HG03135 (cell line): ENCODE data around the gene BSG.
"Not testable (repeated sequence)": the region's sequence is repeated elsewhere in the genome, so short reads cannot be mapped to it uniquely, and the experiment has no call there.

ENCODE experiments used
- ATAC-seq: cut with Tn5 transposase; IDR thresholded peaks from one replicate; pipeline ENCODE4 v1.9.1; 2021; ENCODE audit warnings: mild to moderate bottlenecking, moderate library complexity; ENCODE audit not compliant: unreplicated experiment

The BSG gene

GRCh38 chr19:617551-618246, 45.3 kb downstream of the BSG start:
- no peak for ATAC-seq

GRCh38 chr19:618247-618619, 45.8 kb downstream of the BSG start:
- ATAC-seq: no peak

DNA sequence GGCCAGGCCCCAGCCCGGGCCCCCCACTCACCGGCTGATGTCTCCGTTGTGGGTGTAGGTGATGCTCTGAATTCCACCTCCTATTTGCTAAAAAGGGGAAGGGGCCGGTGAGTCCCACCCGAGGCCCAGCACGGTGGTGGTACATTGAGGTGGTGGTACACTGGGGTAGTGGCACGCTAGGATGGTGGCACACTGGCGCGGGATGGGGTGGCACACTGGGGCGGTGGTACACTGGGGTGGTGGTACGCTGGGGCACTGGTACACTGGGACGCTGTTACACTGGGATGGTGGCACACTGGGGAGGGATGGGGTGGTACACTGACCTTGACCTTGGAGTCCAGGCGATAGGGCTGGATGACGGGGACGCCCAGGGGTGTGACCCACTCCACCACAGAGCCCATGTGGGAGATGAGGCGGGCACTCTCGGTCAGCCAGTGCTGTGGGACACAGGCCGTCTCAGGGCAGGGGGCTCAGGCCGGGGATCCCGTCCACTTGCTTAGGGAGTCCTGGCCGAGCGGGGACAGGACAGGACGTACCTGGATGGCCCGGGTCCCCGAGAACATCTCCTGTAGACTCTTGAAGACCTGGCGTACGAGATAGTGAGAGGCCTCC, 46.4 kb downstream of the BSG start:
- ATAC-seq: no peak

DNA sequence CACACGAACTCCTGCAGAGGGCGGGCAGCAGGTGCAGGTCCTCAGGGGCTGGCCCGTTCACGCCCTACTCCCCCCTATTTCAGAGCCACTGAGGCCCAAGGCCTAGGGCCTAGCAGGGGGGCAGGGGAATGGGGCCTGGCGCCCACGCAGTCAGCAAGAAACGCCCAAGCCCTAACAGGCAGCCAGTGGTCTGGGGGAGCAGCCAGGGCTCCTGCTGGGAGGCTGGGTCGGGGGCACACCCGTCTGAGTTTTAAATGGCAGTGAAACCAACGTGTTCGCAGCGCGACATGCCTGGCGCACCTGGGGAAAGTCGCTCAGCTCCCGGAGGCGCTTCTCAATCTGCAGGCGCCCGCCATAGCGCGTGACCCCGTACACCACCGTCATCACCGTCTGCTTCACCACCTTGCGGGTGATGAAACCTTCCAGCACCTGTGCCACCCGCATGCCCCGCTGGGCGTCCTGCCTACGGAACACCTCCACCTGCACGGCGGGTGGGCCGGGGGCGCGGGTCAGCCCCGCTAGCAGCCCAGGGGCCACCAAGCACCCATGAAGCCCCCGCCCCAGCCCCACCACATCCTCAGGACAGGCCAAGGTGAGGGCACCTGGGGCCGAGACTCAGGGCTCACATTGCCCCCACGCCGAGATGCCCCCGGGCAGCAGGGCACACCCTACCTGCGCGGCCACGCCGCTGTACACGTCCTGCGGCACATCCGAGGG, 47.0 kb downstream of the BSG start:
- no peak for ATAC-seq

- no peak for ATAC-seq
Measured at GRCh38 chr19:620166-620862, 47.9 kb downstream of the BSG start.

- ATAC-seq: not testable (repeated sequence)
Measured at GRCh38 chr19:621191-621590, 48.8 kb downstream of the BSG start.

GRCh38 chr19:621819-622218, 49.4 kb downstream of the BSG start:
- ATAC-seq: no peak

GRCh38 chr19:622666-623065, 50.3 kb downstream of the BSG start:
- ATAC-seq: no peak

GRCh38 chr19:623175-623916, 51.0 kb downstream of the BSG start:
- no peak for ATAC-seq

DNA sequence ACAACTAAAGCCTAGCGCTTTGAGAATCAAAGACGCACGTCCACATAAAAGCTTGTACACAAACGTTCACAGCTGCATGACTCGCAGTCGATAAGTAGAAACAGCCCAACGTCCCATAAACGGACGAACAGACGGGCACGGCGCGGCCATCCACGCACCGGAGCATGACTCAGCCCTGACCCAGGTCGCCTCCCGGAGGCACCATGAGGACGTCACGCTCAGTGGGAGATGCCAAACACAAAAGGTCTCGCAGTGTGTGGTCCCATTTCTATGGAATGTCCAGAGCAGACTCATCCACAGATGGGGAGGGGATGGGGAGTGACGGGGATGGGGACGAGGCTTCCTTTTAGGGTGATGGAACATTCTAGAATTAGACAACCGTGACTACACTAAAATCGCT, 51.6 kb downstream of the BSG start:
- no peak for ATAC-seq

- no peak for ATAC-seq
Measured at GRCh38 chr19:624433-625109, 52.2 kb downstream of the BSG start.

DNA sequence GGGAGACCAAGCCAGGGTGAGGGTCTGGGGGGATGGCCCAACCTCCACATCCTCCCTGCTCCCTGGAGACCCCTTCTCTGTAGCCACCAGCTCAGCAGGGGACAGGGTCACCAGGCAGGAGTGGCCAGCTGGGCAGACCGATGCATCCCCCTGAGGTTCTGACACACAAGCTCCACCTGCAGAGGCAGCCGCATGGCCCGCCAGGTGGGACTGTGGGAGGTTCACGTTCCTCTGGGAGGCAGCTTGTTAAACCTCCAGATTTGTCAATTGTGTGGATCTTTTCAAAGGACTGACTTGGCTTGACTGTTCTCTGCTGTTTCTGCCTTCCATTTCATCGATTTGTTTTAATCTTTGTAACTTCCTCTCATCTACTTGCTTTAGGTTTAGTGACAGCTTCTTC, 52.9 kb downstream of the BSG start:
- no peak for ATAC-seq

DNA sequence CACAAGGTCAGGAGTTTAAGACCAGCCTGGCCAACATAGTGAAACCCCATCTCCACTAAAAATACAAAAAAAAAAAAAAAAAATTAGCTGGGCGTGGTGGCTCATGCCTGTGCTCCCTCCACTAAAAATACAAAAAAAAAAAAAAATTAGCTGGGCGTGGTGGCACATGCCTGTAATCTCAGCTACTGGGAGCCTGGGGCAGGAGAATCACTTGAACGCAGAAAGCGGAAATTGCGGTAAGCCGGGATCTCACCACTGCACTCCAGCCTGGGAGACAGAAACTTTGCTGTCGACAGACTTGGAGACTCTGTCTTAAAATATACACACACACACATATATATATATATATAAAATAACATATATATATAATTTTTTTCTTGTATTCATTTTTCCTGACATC, 54.2 kb downstream of the BSG start:
- not testable (repeated sequence) for ATAC-seq

- no peak for ATAC-seq
Measured at GRCh38 chr19:628168-628567, 55.8 kb downstream of the BSG start.

DNA sequence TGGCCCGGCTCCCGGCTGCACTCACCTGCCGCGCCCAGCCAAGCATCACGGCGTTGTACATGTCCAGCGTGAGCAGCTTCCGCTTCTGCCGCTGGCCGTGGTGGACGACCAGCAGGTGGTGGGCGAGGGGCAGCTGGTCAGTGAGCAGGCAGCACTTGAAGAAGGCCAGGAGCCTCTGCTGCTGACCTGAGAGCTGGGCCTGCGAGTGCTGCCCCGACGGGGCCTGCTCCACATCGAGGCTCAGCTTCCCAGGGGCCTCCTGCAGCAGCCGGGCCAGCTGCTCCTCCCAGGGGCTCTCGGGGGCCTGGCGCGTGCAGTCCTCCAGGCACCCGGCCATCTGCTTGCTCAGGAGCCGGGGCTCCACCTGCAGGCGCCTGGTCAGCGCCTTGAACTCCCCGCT, 57.1 kb downstream of the BSG start:
- not testable (repeated sequence) for ATAC-seq

DNA sequence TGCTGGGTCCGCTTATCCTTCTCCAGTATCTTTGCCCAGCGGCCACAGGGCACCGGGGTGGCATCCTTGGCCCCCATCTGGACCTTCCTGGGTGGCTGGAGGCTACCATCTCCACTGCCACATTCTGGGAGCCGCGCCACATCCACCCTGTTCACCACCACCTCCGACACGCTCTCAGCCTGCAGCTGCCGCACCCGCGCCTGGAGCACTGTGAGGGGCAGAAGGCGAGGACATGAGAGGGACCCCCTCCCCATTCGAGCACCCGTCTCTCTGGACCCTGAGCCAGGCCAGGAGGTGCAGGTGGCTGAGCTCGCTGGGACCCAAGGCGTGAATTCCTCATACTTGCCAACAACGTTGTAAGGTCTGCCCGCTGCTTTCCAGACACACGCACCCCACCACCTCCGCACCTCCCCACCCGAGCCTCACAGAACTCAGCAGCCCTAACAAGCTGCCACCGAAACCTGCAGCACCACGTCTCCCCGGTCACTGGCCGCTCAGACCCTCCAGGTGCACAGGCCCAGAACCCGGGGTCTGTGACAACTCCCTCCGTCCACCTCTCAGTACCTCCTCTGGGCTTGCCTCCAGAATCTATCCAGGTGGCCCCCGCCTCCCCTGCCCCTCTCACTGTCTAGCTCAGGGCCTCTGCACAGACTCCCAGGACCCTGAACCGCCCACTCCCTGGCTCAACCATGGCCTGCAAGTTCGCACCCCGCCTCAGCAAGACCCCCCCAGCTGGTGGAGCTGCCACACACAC, 57.7 kb downstream of the BSG start:
- ATAC-seq: no peak

GRCh38 chr19:632579-633067, 60.2 kb downstream of the BSG start:
- peak; percentile 10 for ATAC-seq
